Stomach (tissue), 9 donors: ENCODE results near the gene DHRSX. TPM values are rescaled to one million over a fixed set of nuclear protein-coding genes. Genes with fewer than 3 reads are reported as not detected.

Experiments
- DNase-seq, 2 donors: peaks; one replicate each; pipeline versions ENCODE4 v3.0.0 to v3.0.0-alpha.2; 2013 to 2019
- H3K27ac ChIP-seq, 5 donors: fragments of 200-600 bp in 4 of 5; sonication (generic) in 4 of 5; one replicate each; pipeline ENCODE4 v1.5.1; 2013 to 2019; ENCODE audit warnings: mild to moderate bottlenecking in 1 of 5, moderate library complexity in 1 of 5
- H3K27me3 ChIP-seq, 3 donors: fragments of 200-600 bp; sonication (generic); one replicate each; pipeline ENCODE4 v1.5.1; 2017 to 2019; ENCODE audit warnings: mixed run types in 1 of 3
- H3K36me3 ChIP-seq, 4 donors: fragments of 200-600 bp; sonication (generic); 1 replicate in 3 of 4; 2 replicates in 1 of 4; pipeline ENCODE4 v1.5.1; 2016 to 2019
- H3K4me1 ChIP-seq, 4 donors: fragments of 200-600 bp; sonication (generic); one replicate each; pipeline ENCODE4 v1.5.1; 2016 to 2019
- H3K4me3 ChIP-seq, 4 donors: fragments of 200-600 bp; sonication (generic) in 3 of 4; one replicate each; pipeline ENCODE4 v1.5.1; 2016 to 2019; ENCODE audit warnings: mild to moderate bottlenecking in 1 of 4
- H3K9me3 ChIP-seq, 4 donors: fragments of 200-600 bp; sonication (generic); one replicate each; pipeline ENCODE4 v1.5.1; 2016 to 2019
- CTCF ChIP-seq, 7 experiments: fragments of 450-650 bp in 4 of 7; fragments of 200-600 bp in 3 of 7; sonication (generic) in 3 of 7; IDR thresholded peaks; one replicate each; pipeline ENCODE4 v1.5.1; 2016 to 2019; ENCODE audit warnings: antibody characterized with exemption in 7 of 7, control low read depth in 2 of 7, mild to moderate bottlenecking in 1 of 7
- EP300 ChIP-seq: sonication (generic); formaldehyde crosslinking; IDR thresholded peaks from one replicate; pipeline ENCODE4 v1.6.1; 2017; ENCODE audit warnings: antibody characterized with exemption
- POLR2A ChIP-seq, 4 donors: fragments of 450-650 bp; IDR thresholded peaks; one replicate each; pipeline ENCODE4 v1.6.1; 2016; ENCODE audit warnings: antibody characterized with exemption in 4 of 4, control low read depth in 2 of 4, mild to moderate bottlenecking in 1 of 4, moderate library complexity in 1 of 4
- POLR2AphosphoS5 ChIP-seq, 3 donors: sonication (generic); formaldehyde crosslinking; IDR thresholded peaks; one replicate each; pipeline ENCODE4 v1.6.1; 2016; ENCODE audit warnings: antibody characterized with exemption in 3 of 3
- WGBS, 5 donors: extraction: QIAGEN DNeasy Blood & Tissue Kit in 3 of 5; methylation state at CpG; one replicate each; pipeline versions ENCODE4 v1.1.5 to v1.1.7; 2013 to 2018; 5-methylcytosine and 5-hydroxymethylcytosine counted together
- intact Hi-C: fragments of 100-400 bp; cut with DNase I; formaldehyde crosslinking; loops from one replicate; pipeline ENCODE4 v1.15.1; 2023; ENCODE audit warnings: low total_unique reads
- polyA plus RNA-seq, 3 donors: library from polyadenylated mRNA; stranded (reverse); fragments of 200-250 nt; gene quantifications; one replicate each; pipeline ENCODE4 v1.2.3, GENCODE V29; 2013
- total RNA-seq, 5 donors: library from RNA; depleted of rRNA; stranded (reverse); fragments of >200 nt; gene quantifications; one replicate each; pipeline versions ENCODE4 v1.1.0 to v1.2.3, GENCODE V29; 2014 to 2016
- donor health status: healthy with polysubstance abuse.
- donor health status: Bipolar disorder and iron deficiency.
- donor health status: healthy.

The DHRSX gene
- total and polyA plus RNA-seq, 8 donors = 11.2 to 69.4 (median 21.1) TPM

- Histone ChIP-seq H3K27ac (no peak overlapping the region), H3K4me3 (no peak overlapping the region), H3K36me3 (peaks cover 0 to 3% (median 1%) of the 10 kb centered on the region in 4 donors), H3K9me3 (no peaks in the 10 kb centered on the region), H3K27me3 (no peaks in the 10 kb centered on the region), H3K4me1 (peaks cover 0 to 9% (median 3%) of the 10 kb centered on the region in 4 donors)
- no peak for DNase-seq
- intact Hi-C loops = no loop called here
- TF ChIP-seq POLR2AphosphoS5 (IDR thresholded peaks at IDR 0.05) (no peak), EP300 (no peak), CTCF (IDR thresholded peaks at IDR 0.05) (no peak), POLR2A (IDR thresholded peaks at IDR 0.05) (no peak)
- 86 to 93% (median 89%) methylated on average over 14 of the region's 14 CpGs for WGBS, 5 donors
Measured at GRCh38 chrX:2398064-2398656, 102.6 kb downstream of the DHRSX start.

- intact Hi-C loops = no loop called here
- 69 to 91% (median 88%) methylated on average over 26 of the region's 26 CpGs for WGBS, 5 donors
Measured at GRCh38 chrX:2397229-2398063, 103.3 kb downstream of the DHRSX start.

DNA sequence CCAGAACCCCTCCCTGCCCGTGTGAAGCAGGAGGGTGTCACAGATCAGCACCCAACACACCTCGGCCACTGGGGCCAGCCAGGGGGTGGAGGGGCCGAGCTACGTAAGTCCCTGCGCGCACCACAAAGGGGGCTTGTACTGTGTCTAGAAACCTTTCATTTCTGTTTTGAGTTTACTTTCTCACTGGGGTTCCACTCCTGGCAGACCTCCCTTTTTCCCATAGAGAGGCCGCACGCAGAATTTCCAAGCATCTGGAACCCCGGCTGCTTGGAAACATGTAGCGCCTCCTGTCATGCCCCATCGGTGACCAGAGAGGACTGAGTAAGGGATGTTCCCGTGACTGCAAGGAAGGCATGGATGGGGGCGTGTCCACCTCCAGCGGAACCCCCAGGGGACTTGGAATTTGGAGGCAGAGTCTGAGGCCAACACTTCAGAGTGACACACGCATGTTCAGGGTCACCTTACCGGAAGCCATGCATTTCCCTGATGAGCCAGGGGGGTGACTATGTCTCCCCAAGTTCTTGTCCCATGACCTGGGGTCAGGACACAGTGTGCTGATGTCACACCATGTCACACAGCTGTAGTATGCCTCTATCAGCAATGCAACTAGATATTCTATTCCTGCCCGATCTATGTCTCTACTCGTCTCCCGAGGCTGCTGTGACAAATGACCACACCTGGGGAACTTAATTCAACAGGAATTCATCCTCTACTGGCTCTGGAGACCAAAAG, 105.3 kb downstream of the DHRSX start:
- DNase-seq = no peak
- Histone ChIP-seq H3K4me1 (no peaks in the 10 kb centered on the region), H3K27ac (no peak overlapping the region), H3K4me3 (no peak overlapping the region), H3K36me3 (peaks cover 6 to 18% (median 16%) of the 10 kb centered on the region in 4 donors), H3K27me3 (no peaks in the 10 kb centered on the region), H3K9me3 (peaks cover 4 to 6% (median 5%) of the 10 kb centered on the region in 4 donors)
- 87 to 92% (median 91%) methylated on average over 18 to 19 of the region's 19 CpGs for WGBS, 5 donors
- intact Hi-C loops = no loop called here
- TF ChIP-seq POLR2A (IDR thresholded peaks at IDR 0.05) = no peak
- no peak for TF ChIP-seq CTCF (IDR thresholded peaks at IDR 0.05)
- no peak for TF ChIP-seq EP300
- TF ChIP-seq POLR2AphosphoS5 (IDR thresholded peaks at IDR 0.05) = no peak

More at GRCh38 chrX:2397229-2398063, 103.3 kb downstream of the DHRSX start:
- no peak for DNase-seq
- Histone ChIP-seq H3K36me3 (peaks cover 0 to 3% (median 0%) of the 10 kb centered on the region in 4 donors), H3K9me3 (no peaks in the 10 kb centered on the region), H3K4me3 (no peak overlapping the region), H3K27ac (no peak overlapping the region), H3K4me1 (peaks cover 0 to 9% (median 3%) of the 10 kb centered on the region in 4 donors), H3K27me3 (no peaks in the 10 kb centered on the region)
- no peak for TF ChIP-seq POLR2AphosphoS5 (IDR thresholded peaks at IDR 0.05)
- no peak for TF ChIP-seq POLR2A (IDR thresholded peaks at IDR 0.05)
- TF ChIP-seq CTCF (IDR thresholded peaks at IDR 0.05) = no peak
- TF ChIP-seq EP300 = no peak
